H54 (cell line): ENCODE data around the gene DNAJB8.

Source experiments
- DNase-seq: peaks from one replicate; pipeline ENCODE4 v3.0.0; 2011; ENCODE audit warnings: low spot score, mixed read lengths; ENCODE audit not compliant: insufficient read length
- FAIRE-seq: peaks from 3 replicates; lab custom pipeline; 2011; peaks lifted over from hg19 to GRCh38; lab: Jason Lieb, UNC
- POLR2A ChIP-seq: IDR thresholded peaks from 2 replicates; pipeline ENCODE4 v1.6.1; 2011; ENCODE audit warnings: low read depth, mild to moderate bottlenecking, low read length

The DNAJB8 gene

DNA sequence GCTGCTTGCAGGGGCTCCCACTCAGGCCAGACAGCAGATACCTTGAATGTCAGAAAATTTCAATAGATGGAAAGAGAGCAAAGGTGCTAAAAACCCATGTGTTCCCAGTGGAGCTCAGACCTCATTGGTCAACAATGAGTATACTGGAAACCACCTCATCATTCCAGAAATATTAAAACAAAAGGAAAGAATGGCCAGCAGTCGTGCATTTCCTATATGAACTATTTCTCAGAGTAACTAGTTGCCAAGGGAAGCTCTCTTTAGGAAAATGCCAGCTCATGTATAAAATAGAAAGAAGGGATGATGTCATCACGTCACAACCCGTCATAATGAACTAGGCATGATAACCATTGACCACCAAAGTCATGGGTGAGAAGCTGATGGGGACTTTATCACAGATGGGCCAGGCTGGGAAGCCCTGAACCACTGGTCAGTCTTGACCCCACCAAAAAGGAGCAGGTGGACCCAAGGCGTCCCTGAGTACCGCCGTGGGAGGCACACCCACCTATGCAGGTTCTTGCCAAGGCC is 17.5 kb downstream of the DNAJB8 start:
- DNase-seq = no peak
- no peak for FAIRE-seq
- TF ChIP-seq POLR2A = no peak

DNA sequence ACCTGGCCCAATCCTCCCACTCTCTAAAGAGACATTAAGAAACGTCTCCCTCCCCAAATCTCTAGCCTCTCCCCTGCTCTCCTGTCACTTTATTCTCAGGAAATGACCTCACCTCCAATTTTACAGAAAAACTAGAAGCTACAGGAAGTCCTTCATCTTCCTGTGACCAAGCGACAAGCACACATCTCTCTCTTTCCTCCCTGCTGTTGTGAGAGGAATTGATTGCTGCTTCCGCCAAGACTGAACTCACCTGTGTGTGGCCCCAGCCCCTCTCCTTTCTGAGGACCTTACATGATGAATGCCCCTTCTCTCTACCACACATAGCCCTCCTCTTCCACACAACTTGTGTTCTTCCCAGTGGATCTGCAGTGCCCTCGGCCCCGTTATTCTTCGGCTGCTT is 18.2 kb downstream of the DNAJB8 start:
- no peak for FAIRE-seq
- no peak for DNase-seq
- TF ChIP-seq POLR2A = no peak

DNA sequence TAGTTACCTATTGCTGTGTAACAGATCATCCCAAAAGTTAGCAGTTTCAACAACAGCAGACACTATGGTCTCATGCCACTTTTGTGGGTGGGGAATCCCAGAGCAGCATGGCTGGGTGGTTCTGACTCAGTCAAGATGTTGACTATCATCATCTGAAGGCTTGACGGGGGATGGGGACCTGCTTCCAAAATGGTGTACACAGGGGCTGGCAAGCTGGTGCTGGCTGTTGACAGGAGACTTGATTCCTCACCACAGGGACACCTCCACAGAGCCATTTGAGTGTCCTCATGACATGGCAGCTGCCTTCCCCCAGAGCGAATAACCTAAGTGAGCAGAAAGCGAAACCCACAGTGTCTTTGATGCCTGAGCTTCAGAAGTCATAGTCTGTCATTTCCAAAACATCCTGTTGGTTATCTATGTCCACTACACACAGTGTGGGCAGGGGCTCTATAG is 19.1 kb downstream of the DNAJB8 start:
- no peak for FAIRE-seq
- DNase-seq = no peak
- no peak for TF ChIP-seq POLR2A

DNA sequence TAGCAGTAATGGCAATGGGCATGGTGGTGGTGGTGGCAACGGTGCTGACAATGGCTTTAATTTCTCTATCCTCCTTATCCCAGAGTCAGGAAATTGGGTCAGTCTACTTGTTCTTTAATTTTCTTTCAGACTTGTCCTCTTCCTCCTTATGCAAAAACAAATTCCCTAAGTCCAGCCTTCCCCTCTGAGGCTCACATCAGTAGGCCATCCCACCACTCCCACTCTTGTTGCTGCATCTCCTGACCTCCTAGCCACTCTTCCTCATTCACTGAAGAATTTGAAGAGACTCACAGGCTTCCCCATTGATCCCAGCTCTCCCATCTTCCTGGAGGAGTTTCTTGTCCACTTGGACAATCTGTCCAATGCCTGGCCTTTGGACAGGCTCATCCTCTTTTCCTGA is 19.9 kb downstream of the DNAJB8 start:
- DNase-seq (no peak), FAIRE-seq (no peak)
- TF ChIP-seq POLR2A = no peak

DNA sequence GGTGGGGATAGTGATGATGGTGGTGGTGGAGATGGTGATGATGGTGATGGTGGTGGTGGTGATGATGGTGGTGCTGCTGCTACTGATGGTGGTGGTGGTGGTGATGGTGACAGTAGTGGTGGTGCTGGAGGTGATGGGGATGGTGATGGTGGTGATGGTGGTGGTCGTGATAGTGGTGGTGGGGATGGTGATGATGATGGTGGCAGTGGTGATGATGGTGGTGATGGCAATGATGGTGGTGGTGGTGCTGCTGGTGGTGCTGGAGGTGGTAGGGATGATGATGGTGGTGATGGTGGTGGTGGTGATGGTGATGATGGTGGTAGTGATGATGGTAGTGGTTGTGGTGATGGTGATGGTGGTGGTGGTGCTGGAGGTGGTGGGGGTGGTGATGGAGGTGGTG is 21.3 kb downstream of the DNAJB8 start:
- DNase-seq (no peak), FAIRE-seq (no peak)
- TF ChIP-seq POLR2A = no peak

DNA sequence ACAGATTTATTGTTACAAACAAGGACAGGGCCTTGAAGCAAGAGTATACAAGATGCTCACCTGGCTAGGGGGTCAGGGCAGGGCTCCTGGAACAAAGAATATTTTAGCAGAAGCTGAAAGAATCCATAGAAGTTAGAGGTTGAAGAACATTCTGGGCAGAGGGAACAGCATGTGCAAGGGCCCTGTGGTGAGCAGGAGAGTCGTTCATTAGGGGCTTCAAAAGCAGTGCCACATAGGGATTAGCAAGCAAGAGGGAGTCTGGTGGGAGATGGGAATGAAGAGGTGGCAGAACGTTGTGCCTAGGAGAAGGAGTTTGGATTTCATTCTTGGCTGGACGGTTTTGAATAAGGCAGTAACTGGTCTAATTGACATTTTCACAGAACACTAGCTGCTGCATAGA is 22.9 kb downstream of the DNAJB8 start:
- FAIRE-seq = no peak
- DNase-seq = no peak

DNA sequence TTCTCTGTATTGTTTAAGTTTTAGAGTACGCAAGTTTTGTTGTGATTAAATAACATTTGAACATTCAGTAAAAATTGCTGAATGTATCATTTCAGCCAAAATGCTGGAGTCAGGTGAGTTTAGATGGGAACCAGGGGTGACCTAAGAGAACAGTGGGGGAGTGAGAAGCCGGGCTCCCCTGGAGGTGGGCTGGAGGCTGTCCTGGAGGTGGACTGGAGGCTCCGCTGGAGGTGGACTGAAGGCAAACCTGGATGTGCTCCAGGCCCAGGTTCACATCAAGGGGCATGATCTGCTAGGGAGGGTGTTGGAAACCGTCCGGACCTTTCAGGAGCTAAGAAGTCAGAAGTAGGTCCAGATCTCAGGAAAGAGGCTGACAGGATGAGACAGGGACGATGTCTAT is 23.7 kb downstream of the DNAJB8 start:
- DNase-seq (no peak), FAIRE-seq (no peak)
- TF ChIP-seq POLR2A = no peak

More for the DNA sequence above, 22.9 kb downstream of the DNAJB8 start:
- TF ChIP-seq POLR2A = no peak

DNA sequence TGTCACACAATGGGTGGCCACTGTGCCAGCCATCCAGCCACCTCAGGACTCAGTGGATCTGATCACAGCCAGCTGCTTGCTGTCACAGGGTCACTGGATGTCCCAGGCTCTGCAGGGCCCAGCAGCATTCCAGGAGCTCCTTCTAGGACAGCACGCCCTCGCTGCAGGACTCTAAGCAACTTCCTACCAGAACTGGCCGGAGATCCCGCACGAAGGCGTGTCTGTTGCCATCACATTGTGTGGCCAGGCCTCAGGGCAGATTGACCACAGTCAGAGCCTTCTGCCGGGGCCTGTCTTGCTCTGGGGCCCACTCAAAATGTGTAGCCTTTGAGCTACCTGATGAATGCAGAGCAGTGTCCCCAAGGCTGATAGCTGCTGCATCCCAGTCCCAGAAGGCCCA is 24.6 kb downstream of the DNAJB8 start:
- TF ChIP-seq POLR2A = no peak
- FAIRE-seq = no peak
- DNase-seq = no peak

DNA sequence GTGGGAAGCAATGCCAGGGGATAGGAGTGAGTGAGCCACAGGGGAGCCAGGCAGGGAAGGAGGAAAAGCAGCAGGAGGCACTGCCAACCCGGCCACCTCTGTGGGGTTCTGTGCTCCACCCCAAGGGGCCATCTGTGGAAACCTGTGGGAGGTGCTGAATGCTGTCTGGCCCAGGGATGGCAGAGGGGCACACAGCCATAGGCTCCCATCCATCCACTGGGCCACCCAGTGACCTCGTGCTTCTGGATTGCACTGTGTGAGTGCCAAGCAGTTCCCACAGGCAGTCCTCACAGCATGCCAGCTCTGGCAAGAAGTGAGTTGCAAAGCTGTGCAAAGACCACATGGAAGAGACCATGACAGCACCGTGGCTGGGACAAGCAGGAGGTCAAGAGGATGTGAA is 27.5 kb downstream of the DNAJB8 start:
- no peak for TF ChIP-seq POLR2A
- FAIRE-seq = no peak
- no peak for DNase-seq

DNA sequence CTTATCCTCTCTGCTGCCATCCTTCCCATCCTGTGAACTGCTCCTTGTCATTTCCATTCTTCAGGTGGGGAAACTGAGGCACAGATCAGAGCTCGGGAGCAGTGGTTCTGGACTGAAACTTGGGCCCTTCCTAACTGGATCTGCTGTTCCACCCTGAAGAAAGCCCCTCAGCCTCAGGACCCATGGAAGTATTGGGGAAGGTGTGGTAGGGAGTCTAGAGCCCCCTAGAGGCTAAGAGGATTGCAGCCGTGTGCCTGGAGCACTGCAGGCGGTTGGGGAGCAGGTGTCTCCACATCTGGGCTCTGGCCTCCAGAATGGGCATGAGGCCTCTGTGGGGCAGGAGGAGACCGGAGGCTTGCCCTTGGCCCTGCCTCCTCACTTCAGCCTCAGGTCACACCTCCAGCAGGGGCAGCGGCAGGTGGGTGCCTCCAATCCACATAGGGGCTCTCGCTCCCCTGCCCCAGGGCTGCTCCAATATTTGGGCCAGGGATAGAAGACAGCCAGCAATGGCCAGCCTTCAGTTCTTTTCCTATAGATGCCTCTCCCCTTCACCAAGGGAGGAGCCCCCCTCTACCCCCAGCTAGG is 28.1 kb downstream of the DNAJB8 start:
- no peak for DNase-seq
- FAIRE-seq = no peak
- no peak for TF ChIP-seq POLR2A

DNA sequence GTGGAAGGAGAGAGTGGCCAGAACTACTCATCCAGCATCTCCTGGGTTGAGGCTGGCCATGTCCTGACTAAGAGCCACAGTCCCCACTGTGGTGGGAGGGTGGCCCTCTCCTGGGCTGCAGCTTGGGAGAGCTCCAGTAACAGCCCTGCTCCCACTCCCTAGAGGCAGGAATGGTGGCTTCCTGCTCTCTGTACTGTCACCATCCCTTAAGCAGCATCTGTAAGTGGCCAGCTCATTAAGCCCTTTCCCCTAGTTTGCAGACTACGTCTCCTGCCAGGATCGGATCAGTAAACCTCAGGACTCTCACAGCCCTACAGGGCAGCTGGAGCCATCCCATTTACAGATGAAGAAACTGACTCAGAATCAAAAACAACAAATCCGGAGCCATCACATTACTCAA is 30.5 kb downstream of the DNAJB8 start:
- no peak for FAIRE-seq
- TF ChIP-seq POLR2A = no peak
- DNase-seq = no peak

DNA sequence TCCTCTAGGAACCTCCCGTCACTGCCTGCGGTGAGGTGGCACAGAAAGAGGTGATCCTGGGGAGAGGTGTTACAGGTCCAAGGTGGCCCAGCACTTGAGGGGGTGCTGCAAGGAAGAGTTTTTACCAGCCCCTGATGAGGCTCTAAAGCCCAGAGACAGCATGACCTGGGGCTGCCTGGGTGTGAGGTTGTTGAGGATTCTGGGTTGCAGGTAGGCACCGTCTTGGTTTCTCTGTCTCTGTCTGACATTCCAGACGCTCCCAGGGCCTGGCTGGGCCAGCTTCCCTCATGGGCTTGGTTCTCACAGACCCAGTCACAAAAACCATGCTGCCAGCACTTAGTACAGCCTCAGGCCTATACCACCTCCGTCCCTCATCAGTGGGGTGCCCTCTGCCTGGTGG is 31.1 kb downstream of the DNAJB8 start:
- FAIRE-seq (no peak), DNase-seq (no peak)
- TF ChIP-seq POLR2A = no peak

DNA sequence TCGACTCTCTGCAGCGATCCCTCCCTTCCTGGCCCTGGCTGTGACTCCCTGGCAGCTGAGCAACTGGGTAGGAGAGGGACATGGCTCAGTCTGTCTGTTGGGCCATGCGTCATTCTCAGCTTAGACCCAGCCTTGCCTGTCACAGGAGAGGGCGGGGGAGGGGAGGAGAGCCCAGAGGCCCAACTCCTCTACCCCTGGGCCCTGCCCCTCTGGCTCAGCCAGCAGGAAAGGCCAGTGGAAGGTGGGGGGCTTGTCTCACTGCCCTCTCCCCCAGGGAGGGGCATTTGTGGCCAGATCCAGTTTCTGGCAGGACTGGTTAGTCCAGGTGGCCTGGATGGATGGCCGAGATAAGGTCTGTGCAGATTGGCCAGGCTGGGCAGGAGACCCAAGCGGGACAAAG is 31.6 kb downstream of the DNAJB8 start:
- DNase-seq = no peak
- TF ChIP-seq POLR2A = no peak
- no peak for FAIRE-seq

DNA sequence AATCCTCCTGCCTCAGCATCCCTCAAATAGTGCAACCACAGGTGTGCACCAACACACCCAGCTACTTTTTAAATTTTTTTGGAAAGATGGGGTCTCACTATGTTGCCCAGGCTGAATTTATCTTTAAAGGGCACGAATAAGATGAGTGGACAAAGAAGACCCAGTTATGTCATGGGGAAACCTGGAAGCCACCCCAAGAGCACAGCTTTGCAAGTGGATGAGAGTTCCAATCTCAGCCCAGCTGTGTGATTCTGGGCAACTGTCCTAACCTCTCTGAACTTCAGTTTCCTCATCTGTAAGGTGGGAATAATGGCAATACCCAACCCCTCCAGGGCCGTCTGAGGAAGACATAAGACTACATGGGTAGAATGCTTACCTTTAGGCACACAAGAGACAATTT is 32.2 kb downstream of the DNAJB8 start:
- TF ChIP-seq POLR2A = no peak

DNA sequence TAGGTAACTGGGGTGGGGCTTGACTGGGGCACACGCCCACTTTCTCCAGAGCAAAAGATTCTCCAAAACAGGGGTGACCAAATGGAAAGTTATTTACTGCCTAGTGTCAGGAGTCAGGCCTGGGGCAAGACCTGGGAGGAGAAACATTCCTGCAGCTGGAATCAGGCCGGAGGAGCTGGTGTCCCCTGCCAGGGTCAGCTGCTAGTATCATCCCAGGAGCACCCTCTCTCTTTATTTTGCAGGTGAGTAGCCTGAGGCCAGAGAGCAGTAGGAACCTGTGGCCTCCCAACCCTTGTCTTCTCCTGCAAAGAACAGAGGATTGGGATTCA is 32.9 kb downstream of the DNAJB8 start:
- FAIRE-seq (no peak), DNase-seq (peak; percentile 61)
- TF ChIP-seq POLR2A = no peak

More for the DNA sequence above, 32.2 kb downstream of the DNAJB8 start:
- FAIRE-seq (no peak), DNase-seq (no peak)
